ENCODE measurements around the gene PRKAG2.

PRKAG2 gene

DNA sequence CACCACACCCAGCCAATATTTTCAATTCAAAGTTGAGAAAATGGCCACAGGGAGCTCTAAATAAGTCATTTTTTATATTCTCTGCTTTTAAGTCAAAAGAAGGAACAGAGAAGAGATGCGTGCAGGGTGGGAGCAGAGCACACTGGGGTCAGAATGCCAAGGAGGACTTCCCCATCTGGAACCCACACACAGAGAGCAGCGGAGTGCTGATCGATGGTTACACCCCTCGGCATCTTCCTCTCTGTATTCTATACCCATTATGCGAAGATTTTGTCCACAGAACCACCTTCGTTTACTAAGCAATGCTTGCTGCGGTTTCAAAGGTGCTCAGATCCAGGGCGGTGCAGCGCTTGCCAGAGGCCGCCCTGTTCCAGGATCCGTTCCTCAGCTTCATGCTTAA lies 265.9 kb downstream of the PRKAG2 start:
- H3K4me3 ChIP-seq (ENCODE audit: low read length), result no peak overlapping the region
- no peaks in the 10 kb centered on the region for H3K36me3 ChIP-seq (ENCODE audit: insufficient read depth, low read length)
- H3K4me1 ChIP-seq (ENCODE audit: insufficient read depth, low read length), result no peaks in the 10 kb centered on the region
- H3K27me3 ChIP-seq (ENCODE audit: insufficient read depth, low read length), result no peaks in the 10 kb centered on the region
- no peak overlapping the region for H2AFZ ChIP-seq (ENCODE audit: low read depth, low read length)
- H3K9me3 ChIP-seq (ENCODE audit: low read length), result no peaks in the 10 kb centered on the region

DNA sequence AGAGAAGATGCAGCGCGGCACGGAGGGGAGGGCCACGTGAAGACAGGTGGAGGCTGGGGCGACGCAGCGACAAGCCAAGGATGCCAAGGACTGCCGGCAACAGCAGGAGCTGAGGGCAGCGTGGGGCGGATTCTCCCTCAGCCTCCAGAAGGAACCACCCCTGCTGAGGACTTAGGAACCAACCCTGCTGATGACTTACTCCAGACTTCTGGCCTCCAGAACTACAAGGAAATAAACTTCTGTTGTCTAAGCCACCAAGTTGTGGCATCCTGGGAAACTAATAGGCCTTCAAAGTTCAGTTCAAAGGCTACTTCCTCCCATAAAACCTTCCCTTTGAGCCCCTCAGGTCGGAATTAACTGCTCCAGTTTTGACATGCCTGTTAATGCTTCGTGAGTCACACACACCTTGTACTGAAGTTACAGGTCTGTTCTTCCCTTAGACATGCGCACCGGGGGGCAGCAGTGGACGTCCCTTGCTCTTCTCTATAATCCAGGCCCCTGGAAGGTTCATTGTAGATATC lies 268.8 kb downstream of the PRKAG2 start:
- no peaks in the 10 kb centered on the region for H3K36me3 ChIP-seq (ENCODE audit: insufficient read depth, low read length)
- H3K27me3 ChIP-seq (ENCODE audit: insufficient read depth, low read length), result no peaks in the 10 kb centered on the region
- no peaks in the 10 kb centered on the region for H3K9me3 ChIP-seq (ENCODE audit: low read length)
- H2AFZ ChIP-seq (ENCODE audit: low read depth, low read length), result no peak overlapping the region
- no peaks in the 10 kb centered on the region for H3K4me1 ChIP-seq (ENCODE audit: insufficient read depth, low read length)
- no peak overlapping the region for H3K4me3 ChIP-seq (ENCODE audit: low read length)

DNA sequence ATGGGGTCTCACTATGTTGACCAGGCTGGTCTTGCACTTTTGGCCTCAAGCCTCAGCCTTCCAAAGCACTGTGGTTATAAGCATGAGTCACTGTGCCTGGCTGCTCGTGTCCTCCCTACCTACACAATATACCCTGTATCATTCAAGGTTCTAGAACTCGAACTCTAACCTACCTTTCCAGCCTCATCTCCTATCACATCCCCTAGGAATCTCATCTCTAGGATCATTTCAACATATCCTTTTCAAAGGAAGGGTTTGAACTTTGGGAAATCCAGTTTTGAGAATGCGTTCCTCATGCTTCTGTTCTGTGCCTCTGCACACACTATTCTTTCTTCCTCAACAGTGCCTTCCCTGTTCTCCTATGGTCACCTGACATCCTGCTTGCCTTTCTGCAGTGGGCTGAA lies 269.4 kb downstream of the PRKAG2 start:
- no peaks in the 10 kb centered on the region for H3K27me3 ChIP-seq (ENCODE audit: insufficient read depth, low read length)
- no peaks in the 10 kb centered on the region for H3K36me3 ChIP-seq (ENCODE audit: insufficient read depth, low read length)
- no peak overlapping the region for H3K4me3 ChIP-seq (ENCODE audit: low read length)

DNA sequence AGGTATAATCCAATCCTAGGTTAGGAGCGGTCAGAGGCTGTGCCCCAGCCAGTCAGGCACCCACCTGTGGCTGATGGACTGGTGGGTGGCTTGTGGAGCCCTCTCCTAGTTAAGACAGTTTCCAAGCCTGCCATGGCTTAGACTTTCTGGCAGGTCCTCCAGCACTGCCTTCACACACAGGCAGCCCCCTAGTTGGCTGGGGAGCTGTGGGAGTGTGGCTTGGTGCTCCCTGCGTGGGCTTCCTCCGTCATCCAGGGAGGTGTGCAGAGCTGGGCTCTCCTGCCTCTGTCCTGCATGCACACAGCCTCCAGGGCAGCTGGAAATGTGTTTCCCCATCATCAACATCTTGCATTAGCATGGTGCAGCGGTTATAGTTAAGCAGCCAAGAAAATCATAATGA lies 273.0 kb downstream of the PRKAG2 start:
- no peaks in the 10 kb centered on the region for H3K36me3 ChIP-seq (ENCODE audit: insufficient read depth, low read length)
- no peak overlapping the region for H2AFZ ChIP-seq (ENCODE audit: low read depth, low read length)
- no peaks in the 10 kb centered on the region for H3K4me1 ChIP-seq (ENCODE audit: insufficient read depth, low read length)
- H3K9me3 ChIP-seq (ENCODE audit: low read length), result no peaks in the 10 kb centered on the region
- no peak overlapping the region for H3K4me3 ChIP-seq (ENCODE audit: low read length)
- H3K27me3 ChIP-seq (ENCODE audit: insufficient read depth, low read length), result no peaks in the 10 kb centered on the region

More for the DNA sequence above, 269.4 kb downstream of the PRKAG2 start:
- Histone ChIP-seq H3K9me3 (ENCODE audit: low read length) (no peaks in the 10 kb centered on the region), H3K4me1 (ENCODE audit: insufficient read depth, low read length) (no peaks in the 10 kb centered on the region), H2AFZ (ENCODE audit: low read depth, low read length) (no peak overlapping the region)

DNA sequence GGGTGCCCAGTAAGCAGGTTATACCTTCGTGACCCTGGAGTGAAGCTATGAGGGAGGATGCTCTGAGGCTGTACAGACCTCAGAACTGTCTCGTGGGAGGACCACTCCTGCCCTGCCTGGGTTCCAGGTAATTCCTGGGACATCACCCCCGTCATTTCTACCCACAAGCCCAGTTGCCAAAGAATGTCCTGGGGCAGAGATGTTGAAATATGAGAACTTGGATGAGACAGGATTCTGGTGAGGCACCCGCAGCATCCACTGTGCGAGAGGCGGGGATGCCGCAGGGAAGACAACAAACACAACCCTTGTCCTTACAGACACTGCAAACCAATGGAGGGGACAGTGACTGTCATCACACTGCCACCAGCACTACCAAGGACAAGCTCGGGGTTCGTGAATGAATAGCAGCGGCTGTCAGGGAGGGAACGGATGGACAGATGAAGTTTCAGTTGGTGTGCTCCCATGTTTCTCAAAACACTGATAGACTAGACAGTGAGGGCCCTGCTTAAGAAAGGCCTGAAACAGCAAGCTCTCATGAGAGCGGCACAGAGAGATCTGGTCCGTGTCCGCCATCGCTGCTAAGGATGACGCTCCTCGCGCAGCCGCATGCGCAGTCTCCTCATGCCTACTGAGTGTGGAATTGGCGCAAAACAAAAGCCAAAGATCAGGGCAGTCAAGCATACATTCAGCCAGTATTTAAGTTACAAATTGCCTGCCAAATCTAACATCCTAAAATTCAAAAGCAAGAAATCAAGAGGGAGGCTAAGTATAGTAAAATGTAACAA lies 275.2 kb downstream of the PRKAG2 start:
- Histone ChIP-seq H3K27me3 (ENCODE audit: insufficient read depth, low read length) (no peaks in the 10 kb centered on the region), H3K4me3 (ENCODE audit: low read length) (no peak overlapping the region), H2AFZ (ENCODE audit: low read depth, low read length) (no peak overlapping the region), H3K9me3 (ENCODE audit: low read length) (no peaks in the 10 kb centered on the region), H3K36me3 (ENCODE audit: insufficient read depth, low read length) (no peaks in the 10 kb centered on the region), H3K4me1 (ENCODE audit: insufficient read depth, low read length) (no peaks in the 10 kb centered on the region)

DNA sequence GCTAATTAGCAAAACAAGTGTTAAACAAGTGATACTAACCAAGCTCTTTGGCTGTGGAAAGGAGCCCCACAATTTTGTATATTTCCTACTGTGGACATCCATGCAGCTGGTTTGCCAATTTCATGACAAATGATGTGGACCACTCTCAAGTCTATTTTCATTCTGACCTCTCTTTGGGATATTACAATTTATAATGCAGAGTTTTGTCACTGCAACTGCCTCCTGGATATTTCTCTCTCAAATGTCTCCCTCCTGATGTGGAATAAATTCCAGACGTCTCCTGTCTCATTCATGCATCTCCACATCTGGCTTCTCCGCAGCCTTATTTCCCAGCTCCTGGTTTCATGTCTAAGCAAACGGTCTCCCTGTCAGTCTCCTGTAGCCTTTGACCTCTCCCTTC lies 276.6 kb downstream of the PRKAG2 start:
- Histone ChIP-seq H2AFZ (ENCODE audit: low read depth, low read length) (no peak overlapping the region), H3K9me3 (ENCODE audit: low read length) (no peaks in the 10 kb centered on the region), H3K4me3 (ENCODE audit: low read length) (no peak overlapping the region), H3K27me3 (ENCODE audit: insufficient read depth, low read length) (no peaks in the 10 kb centered on the region), H3K36me3 (ENCODE audit: insufficient read depth, low read length) (no peaks in the 10 kb centered on the region), H3K4me1 (ENCODE audit: insufficient read depth, low read length) (no peaks in the 10 kb centered on the region)

DNA sequence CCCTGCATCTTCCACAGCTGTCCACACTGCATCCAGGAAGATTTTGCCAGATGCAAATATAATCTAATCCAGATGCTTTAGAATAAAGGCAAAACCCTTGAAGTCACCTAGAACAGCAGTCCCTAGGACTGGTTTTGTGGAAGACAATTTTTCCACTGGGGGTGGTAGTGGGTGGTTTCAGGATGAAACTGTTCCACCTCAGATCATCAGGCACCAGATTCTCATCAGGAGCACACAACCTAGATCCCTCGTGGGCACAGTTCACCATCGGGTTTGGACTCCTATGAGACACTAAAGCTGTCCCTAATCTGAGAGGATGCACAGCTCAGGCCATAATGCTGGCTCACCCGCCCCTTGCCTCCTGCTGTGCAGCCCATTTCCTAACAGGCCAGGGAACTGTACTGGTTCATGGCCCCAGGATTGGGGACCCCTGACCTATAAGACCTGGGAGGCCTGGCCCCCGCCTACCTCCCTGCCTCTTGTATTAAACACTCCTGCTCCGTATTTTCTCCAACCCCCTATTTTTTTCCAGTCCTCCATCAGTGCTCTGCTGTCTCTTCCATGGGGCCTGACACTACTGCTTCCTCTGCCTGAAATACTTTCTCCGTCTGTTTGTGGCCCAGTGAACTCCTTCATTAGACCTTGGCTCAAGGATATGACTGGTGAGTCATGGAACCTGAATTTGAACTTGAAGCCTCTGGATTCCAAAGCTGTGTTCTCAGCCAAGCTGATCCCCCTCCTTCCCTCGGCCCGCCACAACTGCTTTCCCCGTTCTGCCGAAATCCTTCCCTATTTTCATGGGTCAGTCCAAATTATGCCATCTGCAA lies 277.3 kb downstream of the PRKAG2 start:
- H3K9me3 ChIP-seq (ENCODE audit: low read length), result no peaks in the 10 kb centered on the region
- no peaks in the 10 kb centered on the region for H3K36me3 ChIP-seq (ENCODE audit: insufficient read depth, low read length)
- H3K4me1 ChIP-seq (ENCODE audit: insufficient read depth, low read length), result no peaks in the 10 kb centered on the region
- no peaks in the 10 kb centered on the region for H3K27me3 ChIP-seq (ENCODE audit: insufficient read depth, low read length)
- H2AFZ ChIP-seq (ENCODE audit: low read depth, low read length), result no peak overlapping the region
- no peak overlapping the region for H3K4me3 ChIP-seq (ENCODE audit: low read length)

DNA sequence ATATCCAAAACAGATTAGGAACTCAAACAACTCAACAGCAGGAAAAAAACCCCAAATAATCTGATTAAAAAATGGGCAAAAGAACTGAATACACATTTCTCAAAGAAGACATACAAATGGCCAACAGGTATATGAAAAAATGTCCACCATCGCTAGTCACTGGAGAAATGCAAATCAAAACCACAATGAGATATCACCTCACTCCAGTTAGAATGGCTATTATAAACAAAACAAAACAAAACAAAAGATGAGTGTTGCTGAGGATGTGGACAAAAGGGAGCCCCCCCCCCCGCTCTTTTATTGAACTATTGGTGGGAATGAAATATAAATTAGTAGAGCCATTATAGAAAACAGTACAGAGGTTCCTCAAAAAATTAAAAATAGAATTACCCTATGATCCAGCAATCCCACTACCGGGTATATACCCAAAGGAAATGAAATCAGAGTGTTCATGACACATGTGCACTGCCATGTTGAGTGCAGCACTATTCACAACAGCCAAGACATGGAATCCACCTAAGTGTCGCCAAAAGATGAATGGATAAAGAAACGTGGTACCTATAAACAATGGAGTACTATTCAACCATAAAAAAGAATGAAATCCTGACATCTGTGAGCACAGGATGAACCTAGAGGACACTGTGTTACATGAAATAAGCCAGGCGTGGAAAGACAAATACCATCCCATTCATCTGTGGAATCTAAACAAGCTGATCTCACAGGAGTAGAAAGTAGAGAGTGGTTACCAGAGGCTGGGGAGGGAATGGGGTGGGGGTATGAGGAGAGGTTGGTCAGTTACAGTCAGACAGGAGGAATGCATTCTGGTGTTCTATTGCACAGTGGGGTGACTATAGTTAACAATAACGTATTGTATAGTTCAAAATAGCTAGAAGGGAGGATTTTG lies 279.1 kb downstream of the PRKAG2 start:
- Histone ChIP-seq H3K4me3 (ENCODE audit: low read length) (no peak overlapping the region), H3K27me3 (ENCODE audit: insufficient read depth, low read length) (no peaks in the 10 kb centered on the region), H3K9me3 (ENCODE audit: low read length) (no peaks in the 10 kb centered on the region), H3K4me1 (ENCODE audit: insufficient read depth, low read length) (no peaks in the 10 kb centered on the region), H3K36me3 (ENCODE audit: insufficient read depth, low read length) (peaks cover 4% of the 10 kb centered on the region), H2AFZ (ENCODE audit: low read depth, low read length) (no peak overlapping the region)

DNA sequence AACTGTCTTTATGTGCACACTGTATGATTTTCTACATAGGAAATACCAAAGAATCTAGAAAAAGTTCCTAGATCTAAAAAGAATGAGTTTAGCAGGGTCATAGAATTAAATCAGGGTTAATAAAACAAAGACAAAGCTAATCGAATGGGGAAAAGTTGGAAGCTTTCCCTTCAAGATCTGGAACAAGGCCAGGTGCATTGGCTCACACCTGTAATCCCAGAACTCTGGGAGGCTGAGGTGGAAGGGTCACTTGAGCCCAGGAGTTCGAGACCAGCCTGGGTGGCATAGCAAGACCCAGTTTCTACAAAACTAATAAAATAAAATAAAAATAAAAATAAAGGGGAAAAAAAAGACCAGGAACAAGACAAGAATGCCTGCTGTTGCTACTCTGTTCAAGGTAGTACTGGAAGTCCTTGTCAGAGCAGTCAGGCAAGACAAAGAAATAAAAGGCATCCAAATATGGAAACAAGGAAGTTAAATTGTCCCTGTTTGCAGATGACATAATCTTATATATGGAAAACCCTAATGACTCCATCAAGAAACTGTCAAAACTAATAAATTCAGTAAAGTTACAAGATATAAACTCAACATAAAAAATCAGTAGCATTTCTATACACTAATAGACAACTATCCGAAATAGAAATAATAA lies 281.1 kb downstream of the PRKAG2 start:
- Histone ChIP-seq H3K4me3 (ENCODE audit: low read length) (no peak overlapping the region), H3K9me3 (ENCODE audit: low read length) (no peaks in the 10 kb centered on the region), H3K36me3 (ENCODE audit: insufficient read depth, low read length) (peaks cover 8% of the 10 kb centered on the region), H3K27me3 (ENCODE audit: insufficient read depth, low read length) (no peaks in the 10 kb centered on the region), H3K4me1 (ENCODE audit: insufficient read depth, low read length) (no peaks in the 10 kb centered on the region), H2AFZ (ENCODE audit: low read depth, low read length) (no peak overlapping the region)

DNA sequence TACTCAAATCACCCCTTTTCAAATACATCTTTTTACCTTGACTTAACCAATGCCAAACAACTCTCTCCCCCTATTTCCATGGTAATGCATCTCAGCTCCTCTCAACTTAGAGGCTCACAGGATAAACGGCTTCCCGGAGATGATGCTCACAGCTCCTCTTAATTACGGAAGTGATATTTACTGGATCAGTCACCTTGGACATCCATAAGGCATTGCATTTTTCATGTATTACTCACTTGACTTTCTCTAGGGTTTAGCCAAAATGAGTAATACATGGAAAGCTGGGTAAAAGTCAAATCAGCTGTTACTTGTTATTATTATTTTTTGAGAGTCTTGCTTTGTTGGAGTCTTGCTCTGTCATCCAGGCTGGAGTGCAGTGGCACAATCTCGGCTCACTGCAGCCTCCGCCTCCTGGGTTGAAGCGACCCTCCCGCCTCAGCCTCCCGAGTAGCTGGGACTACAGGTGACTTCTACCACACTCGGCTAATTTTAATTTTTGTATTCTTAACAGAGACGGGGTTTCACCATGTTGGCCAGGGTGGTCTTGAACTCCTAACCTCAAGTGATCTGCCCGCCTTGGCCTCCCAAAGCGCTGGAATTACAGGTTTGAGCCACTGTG lies 283.9 kb downstream of the PRKAG2 start:
- Histone ChIP-seq H3K27me3 (ENCODE audit: insufficient read depth, low read length) (no peaks in the 10 kb centered on the region), H3K9me3 (ENCODE audit: low read length) (no peaks in the 10 kb centered on the region), H3K4me3 (ENCODE audit: low read length) (no peak overlapping the region), H2AFZ (ENCODE audit: low read depth, low read length) (no peak overlapping the region), H3K36me3 (ENCODE audit: insufficient read depth, low read length) (peaks cover 8% of the 10 kb centered on the region), H3K4me1 (ENCODE audit: insufficient read depth, low read length) (no peaks in the 10 kb centered on the region)

DNA sequence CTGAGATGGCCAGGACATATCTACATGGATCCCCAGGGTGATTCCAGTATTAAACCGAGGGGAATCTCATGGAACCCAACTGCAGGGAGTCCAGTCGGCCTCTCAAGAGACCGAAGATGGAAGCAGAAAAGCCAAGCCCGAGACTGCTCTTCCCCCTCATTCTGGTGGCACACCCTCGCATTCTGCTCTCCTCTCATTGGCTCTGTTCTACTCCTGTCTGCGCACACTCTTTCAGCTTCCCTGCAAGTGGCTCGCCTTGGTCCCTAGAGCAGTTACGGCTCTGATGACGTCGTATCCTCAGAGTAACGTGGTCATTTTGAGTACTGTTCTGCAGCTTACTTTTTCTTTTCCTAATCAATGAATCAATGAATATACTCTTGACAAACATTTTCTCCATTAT lies 284.6 kb downstream of the PRKAG2 start:
- Histone ChIP-seq H3K4me1 (ENCODE audit: insufficient read depth, low read length) (no peaks in the 10 kb centered on the region), H3K4me3 (ENCODE audit: low read length) (no peak overlapping the region), H3K27me3 (ENCODE audit: insufficient read depth, low read length) (no peaks in the 10 kb centered on the region), H2AFZ (ENCODE audit: low read depth, low read length) (no peak overlapping the region), H3K36me3 (ENCODE audit: insufficient read depth, low read length) (peaks cover 8% of the 10 kb centered on the region), H3K9me3 (ENCODE audit: low read length) (no peaks in the 10 kb centered on the region)

DNA sequence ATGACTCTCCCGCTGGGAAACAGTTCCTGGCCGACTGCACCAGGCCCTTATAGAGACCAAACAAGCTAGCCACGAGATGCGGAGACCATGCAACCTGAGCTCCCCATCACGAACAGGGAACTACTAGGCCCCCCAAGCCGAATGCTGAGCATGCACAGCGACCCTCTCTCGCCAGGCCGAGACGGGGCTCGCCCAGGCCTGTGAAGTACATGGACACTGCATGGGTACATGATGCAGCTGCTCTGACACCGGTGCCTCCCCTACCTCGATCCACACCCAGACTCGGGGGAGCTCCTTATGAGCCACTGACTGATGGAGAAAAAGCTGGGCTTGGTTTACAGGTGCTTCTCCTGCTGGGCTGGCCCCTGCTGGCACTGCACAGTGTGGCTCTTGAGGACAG lies 285.0 kb downstream of the PRKAG2 start:
- no peaks in the 10 kb centered on the region for H3K4me1 ChIP-seq (ENCODE audit: insufficient read depth, low read length)
- peaks cover 8% of the 10 kb centered on the region for H3K36me3 ChIP-seq (ENCODE audit: insufficient read depth, low read length)
- H3K4me3 ChIP-seq (ENCODE audit: low read length), result no peak overlapping the region
- no peaks in the 10 kb centered on the region for H3K9me3 ChIP-seq (ENCODE audit: low read length)
- no peak overlapping the region for H2AFZ ChIP-seq (ENCODE audit: low read depth, low read length)
- no peaks in the 10 kb centered on the region for H3K27me3 ChIP-seq (ENCODE audit: insufficient read depth, low read length)
